Measurements from ENCODE around the gene FNIP1. TPM values are rescaled to one million over a fixed set of nuclear protein-coding genes. Genes with fewer than 3 reads are reported as not detected.

FNIP1 gene
- total and polyA plus RNA-seq, 9 of the 15 experiments (the other 6 are each of a cell fraction or from before 2014, with no cell fraction given), result 5.0 to 32.8 (median 18.4) TPM

DNA sequence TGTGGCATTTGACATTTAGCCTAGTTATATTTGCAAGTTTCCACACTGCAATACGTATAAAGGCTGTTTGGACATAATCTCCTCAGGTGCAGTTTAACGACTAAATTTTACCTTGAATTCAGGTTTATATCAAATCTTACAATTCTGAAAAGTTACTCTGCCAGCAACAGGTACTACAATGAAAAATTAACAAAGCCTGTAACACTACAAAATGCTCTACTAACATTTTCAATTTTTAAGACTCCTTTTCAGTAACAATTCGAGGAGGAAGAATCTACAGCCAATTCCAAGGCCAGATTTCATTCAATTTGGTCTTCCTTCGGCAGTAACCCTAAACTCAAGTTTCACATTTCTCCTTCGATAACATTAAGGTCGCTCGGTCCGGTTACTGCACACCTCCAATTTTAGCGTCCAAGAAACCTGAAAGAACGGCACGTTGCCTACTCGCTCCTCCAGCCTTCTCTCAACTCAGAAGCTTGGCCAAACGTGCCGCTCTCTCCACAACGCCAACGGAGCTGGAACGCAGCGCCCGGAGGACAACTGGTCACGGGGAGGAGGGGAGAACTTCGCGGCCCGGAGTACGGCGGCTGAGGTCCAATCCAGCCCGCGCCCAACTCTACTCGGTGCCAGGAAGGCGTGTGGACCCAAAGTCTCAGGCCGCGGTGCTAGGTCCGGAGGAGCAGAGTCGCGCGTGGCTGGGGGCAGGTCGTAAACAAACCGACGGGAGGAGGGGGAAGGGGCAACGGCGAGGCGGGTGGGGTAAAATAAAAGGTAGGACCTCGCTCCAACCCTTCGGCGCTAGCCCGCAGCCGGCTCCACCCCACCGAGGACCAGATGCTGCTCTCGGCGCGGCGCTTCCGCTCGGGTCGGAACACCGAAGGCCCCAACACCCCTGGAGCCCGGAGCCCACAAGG is 681 bp downstream of the FNIP1 start (continued):
- TF ChIP-seq THAP12 (CRISPR knock-in tag; IDR thresholded peaks at IDR 0.05) (no peak), CAMTA2 (CRISPR knock-in tag; conservative IDR thresholded peaks at IDR 0.05) (no peak), SNIP1 (IDR thresholded peaks at IDR 0.05; ENCODE audit: low read depth) (no peak), NCOR1 (IDR thresholded peaks at IDR 0.05) (no peak), ZFX (CRISPR knock-in tag; IDR thresholded peaks at IDR 0.05) (no peak), HDAC2 (IDR thresholded peaks at IDR 0.05) (peak; percentile 24; the same call in 1 of the 2 replicates), SPI1 (IDR thresholded peaks at IDR 0.05; ENCODE audit: borderline replicate concordance, low read depth, low read length) (no peak), ZNF584 (CRISPR knock-in tag; IDR thresholded peaks at IDR 0.05; ENCODE audit: low read depth) (no peak), WHSC1 (IDR thresholded peaks at IDR 0.05; ENCODE audit: low read length) (no peak), HCFC1 (IDR thresholded peaks at IDR 0.05; ENCODE audit: low read depth, low read length) (no peak), FOS (IDR thresholded peaks at IDR 0.05; ENCODE audit: extremely low read depth, insufficient read length) (no peak), HDAC1 (IDR thresholded peaks at IDR 0.05) (peak in 1 of 2 experiments; percentile 59; a peak in 2 of 4 replicates), IRF1 (CRISPR knock-in tag; IDR thresholded peaks at IDR 0.05; ENCODE audit: borderline replicate concordance) (no peak), SMARCE1 (IDR thresholded peaks at IDR 0.05) (peak; percentile 13; the same call in 1 of the 2 replicates)
- TF ChIP-seq, protein P1, sequence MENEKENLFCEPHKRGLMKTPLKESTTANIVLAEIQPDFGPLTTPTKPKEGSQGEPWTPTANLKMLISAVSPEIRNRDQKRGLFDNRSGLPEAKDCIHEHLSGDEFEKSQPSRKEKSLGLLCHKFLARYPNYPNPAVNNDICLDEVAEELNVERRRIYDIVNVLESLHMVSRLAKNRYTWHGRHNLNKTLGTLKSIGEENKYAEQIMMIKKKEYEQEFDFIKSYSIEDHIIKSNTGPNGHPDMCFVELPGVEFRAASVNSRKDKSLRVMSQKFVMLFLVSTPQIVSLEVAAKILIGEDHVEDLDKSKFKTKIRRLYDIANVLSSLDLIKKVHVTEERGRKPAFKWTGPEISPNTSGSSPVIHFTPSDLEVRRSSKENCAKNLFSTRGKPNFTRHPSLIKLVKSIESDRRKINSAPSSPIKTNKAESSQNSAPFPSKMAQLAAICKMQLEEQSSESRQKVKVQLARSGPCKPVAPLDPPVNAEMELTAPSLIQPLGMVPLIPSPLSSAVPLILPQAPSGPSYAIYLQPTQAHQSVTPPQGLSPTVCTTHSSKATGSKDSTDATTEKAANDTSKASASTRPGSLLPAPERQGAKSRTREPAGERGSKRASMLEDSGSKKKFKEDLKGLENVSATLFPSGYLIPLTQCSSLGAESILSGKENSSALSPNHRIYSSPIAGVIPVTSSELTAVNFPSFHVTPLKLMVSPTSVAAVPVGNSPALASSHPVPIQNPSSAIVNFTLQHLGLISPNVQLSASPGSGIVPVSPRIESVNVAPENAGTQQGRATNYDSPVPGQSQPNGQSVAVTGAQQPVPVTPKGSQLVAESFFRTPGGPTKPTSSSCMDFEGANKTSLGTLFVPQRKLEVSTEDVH (IDR thresholded peaks at IDR 0.05; ENCODE audit: low read depth, partially characterized antibody), result no peak
- TF ChIP-seq, protein P2, sequence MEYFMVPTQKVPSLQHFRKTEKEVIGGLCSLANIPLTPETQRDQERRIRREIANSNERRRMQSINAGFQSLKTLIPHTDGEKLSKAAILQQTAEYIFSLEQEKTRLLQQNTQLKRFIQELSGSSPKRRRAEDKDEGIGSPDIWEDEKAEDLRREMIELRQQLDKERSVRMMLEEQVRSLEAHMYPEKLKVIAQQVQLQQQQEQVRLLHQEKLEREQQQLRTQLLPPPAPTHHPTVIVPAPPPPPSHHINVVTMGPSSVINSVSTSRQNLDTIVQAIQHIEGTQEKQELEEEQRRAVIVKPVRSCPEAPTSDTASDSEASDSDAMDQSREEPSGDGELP (CRISPR knock-in tag; IDR thresholded peaks at IDR 0.05; ENCODE audit: borderline replicate concordance), result no peak
- TF ChIP-seq, protein P3, sequence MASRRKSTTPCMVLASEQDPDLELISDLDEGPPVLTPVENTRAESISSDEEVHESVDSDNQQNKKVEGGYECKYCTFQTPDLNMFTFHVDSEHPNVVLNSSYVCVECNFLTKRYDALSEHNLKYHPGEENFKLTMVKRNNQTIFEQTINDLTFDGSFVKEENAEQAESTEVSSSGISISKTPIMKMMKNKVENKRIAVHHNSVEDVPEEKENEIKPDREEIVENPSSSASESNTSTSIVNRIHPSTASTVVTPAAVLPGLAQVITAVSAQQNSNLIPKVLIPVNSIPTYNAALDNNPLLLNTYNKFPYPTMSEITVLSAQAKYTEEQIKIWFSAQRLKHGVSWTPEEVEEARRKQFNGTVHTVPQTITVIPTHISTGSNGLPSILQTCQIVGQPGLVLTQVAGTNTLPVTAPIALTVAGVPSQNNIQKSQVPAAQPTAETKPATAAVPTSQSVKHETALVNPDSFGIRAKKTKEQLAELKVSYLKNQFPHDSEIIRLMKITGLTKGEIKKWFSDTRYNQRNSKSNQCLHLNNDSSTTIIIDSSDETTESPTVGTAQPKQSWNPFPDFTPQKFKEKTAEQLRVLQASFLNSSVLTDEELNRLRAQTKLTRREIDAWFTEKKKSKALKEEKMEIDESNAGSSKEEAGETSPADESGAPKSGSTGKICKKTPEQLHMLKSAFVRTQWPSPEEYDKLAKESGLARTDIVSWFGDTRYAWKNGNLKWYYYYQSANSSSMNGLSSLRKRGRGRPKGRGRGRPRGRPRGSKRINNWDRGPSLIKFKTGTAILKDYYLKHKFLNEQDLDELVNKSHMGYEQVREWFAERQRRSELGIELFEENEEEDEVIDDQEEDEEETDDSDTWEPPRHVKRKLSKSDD (conservative IDR thresholded peaks at IDR 0.05; ENCODE audit: low read length), result no peak

Measured in K562 (cell line).